GM12878 (cell line): ENCODE data around the gene MED13L. TPM values are rescaled to one million over a fixed set of nuclear protein-coding genes. Genes with fewer than 3 reads are reported as not detected.

ENCODE experiments used
- ATAC-seq: fragments of 200-7000 bp; cut with Tn5 transposase; 3 replicates; pipeline ENCODE4 v1.9.1; 2020; ENCODE audit warnings: mild to moderate bottlenecking, moderate library complexity
- BruUV-seq: library from RNA; stranded (reverse); fragments of 400-500 nt; replicated peaks from 2 replicates; lab custom pipeline; 2021; lab: Mats Ljungman, UMichigan
- CTCF ChIA-PET: fragments of 300-600 bp; sonication (Branson Sonifier 250); formaldehyde crosslinking; extraction: SDS; loops from one replicate; lab custom pipeline; 2021; ENCODE audit warnings: inconsistent platforms; lab: Yijun Ruan, JAX
- POLR2A ChIA-PET: fragments of 350-600 bp; formaldehyde crosslinking; extraction: SDS; loops from one replicate; lab custom pipeline; 2021; ENCODE audit warnings: inconsistent platforms; lab: Charles Lee
- RAD21 ChIA-PET: fragments of 300-600 bp; sonication (Branson Sonifier 250); formaldehyde crosslinking; loops from one replicate; lab custom pipeline; 2023; ENCODE audit warnings: antibody characterized with exemption; ENCODE audit not compliant: unreplicated experiment; lab: Charles Lee
- SMC1A ChIA-PET: fragments of 300-600 bp; sonication (Branson Sonifier 250); formaldehyde crosslinking; loops from one replicate; lab custom pipeline; 2023; ENCODE audit not compliant: unreplicated experiment, uncharacterized antibody; lab: Charles Lee
- DNase-seq: peaks from one replicate; pipeline ENCODE4 v3.0.0-alpha.2; 2011; ENCODE audit warnings: low read depth, low spot score
- FAIRE-seq: peaks from 3 replicates; lab custom pipeline; 2011; peaks lifted over from hg19 to GRCh38; lab: Jason Lieb, UNC
- H2AFZ ChIP-seq: 2 replicates; pipeline ENCODE4 v1.6.0; 2011; ENCODE audit warnings: low read depth, low read length, control low read depth; ENCODE audit not compliant: control insufficient read depth
- H3K27ac ChIP-seq: 2 replicates; pipeline ENCODE4 v1.5.1; 2011; ENCODE audit warnings: control low read depth; ENCODE audit not compliant: control insufficient read depth, insufficient read depth
- H3K27me3 ChIP-seq, 2 experiments: replicated peaks in 1 of 2; 2 replicates each; pipeline versions ENCODE4 v1.6.0 to v1.6.1; 2011; ENCODE audit warnings: low read length in 1 of 2; ENCODE audit not compliant: control insufficient read depth in 2 of 2, insufficient read depth in 2 of 2
- H3K36me3 ChIP-seq, 2 experiments: 2 replicates each; pipeline ENCODE4 v1.5.1; 2011; ENCODE audit warnings: low read length in 1 of 2; ENCODE audit not compliant: control insufficient read depth in 2 of 2, insufficient read depth in 2 of 2
- H3K4me1 ChIP-seq: 2 replicates; pipeline ENCODE4 v1.6.1; 2011; ENCODE audit warnings: mild to moderate bottlenecking, low read length, moderate library complexity, mixed read lengths; ENCODE audit not compliant: control insufficient read depth, insufficient read depth
- H3K4me2 ChIP-seq: 2 replicates; pipeline ENCODE4 v1.6.0; 2011; ENCODE audit warnings: control low read depth; ENCODE audit not compliant: control insufficient read depth, insufficient read depth
- H3K4me3 ChIP-seq: fragments of 200-600 bp; sonication (generic); 2 replicates; pipeline ENCODE4 v1.5.1; 2016
- H3K79me2 ChIP-seq: 2 replicates; pipeline ENCODE4 v1.6.0; 2011; ENCODE audit warnings: low read length; ENCODE audit not compliant: control insufficient read depth, insufficient read depth
- H3K9ac ChIP-seq: 2 replicates; pipeline ENCODE4 v1.8.0; 2011; ENCODE audit warnings: low read length, control low read depth, mixed read lengths; ENCODE audit not compliant: control insufficient read depth, insufficient read depth
- H3K9me3 ChIP-seq: replicated peaks from 3 replicates; pipeline ENCODE4 v1.5.1; 2011; ENCODE audit warnings: mild to moderate bottlenecking, low read length; ENCODE audit not compliant: control insufficient read depth, insufficient read depth
- H4K20me1 ChIP-seq: 2 replicates; pipeline ENCODE4 v1.6.0; 2011; ENCODE audit not compliant: control insufficient read depth, insufficient read depth
- NFXL1 ChIP-seq: fragments of 450-650 bp; IDR thresholded peaks from 2 replicates; pipeline ENCODE4 v1.6.1; 2017; ENCODE audit warnings: antibody characterized with exemption, mild to moderate bottlenecking, borderline replicate concordance
- RBBP5 ChIP-seq: fragments of 200-600 bp; sonication (generic); conservative IDR thresholded peaks from 2 replicates; pipeline ENCODE4 v1.6.1; 2016
- SIX5 ChIP-seq: IDR thresholded peaks from 2 replicates; pipeline ENCODE4 v1.6.1; 2011; ENCODE audit warnings: mild to moderate bottlenecking, low read depth, low read length, moderate library complexity; ENCODE audit not compliant: severe bottlenecking
- WGBS: methylation state at CpG from one replicate; pipeline ENCODE4 v1.1.6; 2016; ENCODE audit warnings: low lambda C conversion rate; ENCODE audit not compliant: insufficient replicate concordance, insufficient coverage; ENCODE audit errors: missing lambda C conversion rate; 5-methylcytosine and 5-hydroxymethylcytosine counted together
- in situ Hi-C: fragments of 300-500 bp; cut with MboI; formaldehyde crosslinking; loops from 9 replicates; pipeline ENCODE4 v1.14.3; 2018; ENCODE audit warnings: mixed read lengths
- intact Hi-C: fragments of 100-400 bp; cut with micrococcal nuclease; formaldehyde crosslinking; loops from one replicate; pipeline ENCODE4 v1.14.2; 2022; ENCODE audit not compliant: unreplicated experiment
- polyA plus RNA-seq, 11 experiments: library from polyadenylated mRNA; depleted of rRNA in 4 of 11; unstranded in 6 of 11; stranded (reverse) in 5 of 11; fragments of >200 nt; fragmentation: Nextera tagmentation in 4 of 11; fragmentation: Illumina TruSeq in 1 of 11; extraction: Ambion mirVana in 4 of 11; extraction: Trizol in 1 of 11; gene quantifications; 1 replicate in 1 of 11; 2 replicates in 10 of 11; pipeline versions ENCODE4 v1.2.1 to v1.2.3, GENCODE V29; 2011 to 2016; ENCODE audit warnings: inconsistent platforms in 2 of 11, missing spikeins in 2 of 11, low read depth in 1 of 11
- total RNA-seq, 4 experiments: library from RNA; depleted of rRNA in 3 of 4; stranded (reverse); fragments of >200 nt in 3 of 4; fragmentation: Illumina TruSeq in 1 of 4; extraction: Trizol in 1 of 4; gene quantifications; 2 replicates each; pipeline versions ENCODE4 v1.2.1 to v1.2.3, GENCODE V29; 2013 to 2021
- TF ChIP-seq, protein P1 (sequence below): fragments of 150-350 bp; IDR thresholded peaks from 2 replicates; pipeline ENCODE4 v1.6.1; 2016; ENCODE audit warnings: low read depth, low read length
- TF ChIP-seq, protein P2 (sequence below): fragments of 450-650 bp; IDR thresholded peaks from 2 replicates; pipeline ENCODE4 v1.6.1; 2017; ENCODE audit warnings: mild to moderate bottlenecking, moderate library complexity

Gene MED13L
- total and polyA plus RNA-seq, 10 of the 15 experiments (the other 5 are each of a cell fraction or from before 2014, with no cell fraction given) = 3.7 to 30.1 (median 9.1) TPM

DNA sequence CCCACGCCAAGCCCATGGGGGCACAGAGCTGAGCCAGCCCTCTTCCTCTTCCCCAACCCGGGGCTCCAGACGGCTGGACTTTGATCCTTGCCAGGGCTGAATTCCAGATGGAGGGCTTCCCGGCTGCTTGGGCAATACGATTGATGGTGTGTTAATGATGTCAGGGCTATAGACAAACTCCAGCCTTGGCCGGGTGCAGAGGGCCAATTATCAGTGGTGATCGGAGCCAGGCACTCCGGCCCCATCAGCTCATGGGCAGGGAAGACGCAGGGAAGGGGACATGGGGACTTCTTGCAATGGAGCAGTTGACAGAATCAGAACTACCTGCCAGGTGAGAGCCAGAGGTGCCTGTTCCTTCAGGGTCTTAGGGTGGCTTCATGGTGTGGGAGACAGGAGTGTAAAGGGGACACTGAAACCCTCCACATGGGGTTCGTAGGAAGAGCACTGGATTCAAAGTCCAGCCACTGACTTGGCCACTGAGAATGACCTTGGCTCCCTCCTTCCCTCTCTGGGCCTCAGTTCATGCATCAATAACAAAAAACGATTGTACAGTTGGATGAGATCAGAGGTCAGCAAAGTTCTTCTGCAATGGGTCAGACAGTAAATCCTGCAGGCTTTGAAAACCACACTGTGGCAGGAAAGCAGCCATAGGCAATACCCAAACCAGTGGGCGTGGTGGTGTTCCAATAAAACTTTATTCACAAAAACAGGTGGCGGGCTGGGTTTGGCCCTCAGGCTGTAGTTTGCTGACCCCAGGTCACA lies 333.7 kb downstream of the MED13L start (continued):
- TF ChIP-seq NFXL1 (no peak), SIX5 (no peak)
- TF ChIP-seq, protein P1, sequence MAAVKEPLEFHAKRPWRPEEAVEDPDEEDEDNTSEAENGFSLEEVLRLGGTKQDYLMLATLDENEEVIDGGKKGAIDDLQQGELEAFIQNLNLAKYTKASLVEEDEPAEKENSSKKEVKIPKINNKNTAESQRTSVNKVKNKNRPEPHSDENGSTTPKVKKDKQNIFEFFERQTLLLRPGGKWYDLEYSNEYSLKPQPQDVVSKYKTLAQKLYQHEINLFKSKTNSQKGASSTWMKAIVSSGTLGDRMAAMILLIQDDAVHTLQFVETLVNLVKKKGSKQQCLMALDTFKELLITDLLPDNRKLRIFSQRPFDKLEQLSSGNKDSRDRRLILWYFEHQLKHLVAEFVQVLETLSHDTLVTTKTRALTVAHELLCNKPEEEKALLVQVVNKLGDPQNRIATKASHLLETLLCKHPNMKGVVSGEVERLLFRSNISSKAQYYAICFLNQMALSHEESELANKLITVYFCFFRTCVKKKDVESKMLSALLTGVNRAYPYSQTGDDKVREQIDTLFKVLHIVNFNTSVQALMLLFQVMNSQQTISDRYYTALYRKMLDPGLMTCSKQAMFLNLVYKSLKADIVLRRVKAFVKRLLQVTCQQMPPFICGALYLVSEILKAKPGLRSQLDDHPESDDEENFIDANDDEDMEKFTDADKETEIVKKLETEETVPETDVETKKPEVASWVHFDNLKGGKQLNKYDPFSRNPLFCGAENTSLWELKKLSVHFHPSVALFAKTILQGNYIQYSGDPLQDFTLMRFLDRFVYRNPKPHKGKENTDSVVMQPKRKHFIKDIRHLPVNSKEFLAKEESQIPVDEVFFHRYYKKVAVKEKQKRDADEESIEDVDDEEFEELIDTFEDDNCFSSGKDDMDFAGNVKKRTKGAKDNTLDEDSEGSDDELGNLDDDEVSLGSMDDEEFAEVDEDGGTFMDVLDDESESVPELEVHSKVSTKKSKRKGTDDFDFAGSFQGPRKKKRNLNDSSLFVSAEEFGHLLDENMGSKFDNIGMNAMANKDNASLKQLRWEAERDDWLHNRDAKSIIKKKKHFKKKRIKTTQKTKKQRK = no peak

DNA sequence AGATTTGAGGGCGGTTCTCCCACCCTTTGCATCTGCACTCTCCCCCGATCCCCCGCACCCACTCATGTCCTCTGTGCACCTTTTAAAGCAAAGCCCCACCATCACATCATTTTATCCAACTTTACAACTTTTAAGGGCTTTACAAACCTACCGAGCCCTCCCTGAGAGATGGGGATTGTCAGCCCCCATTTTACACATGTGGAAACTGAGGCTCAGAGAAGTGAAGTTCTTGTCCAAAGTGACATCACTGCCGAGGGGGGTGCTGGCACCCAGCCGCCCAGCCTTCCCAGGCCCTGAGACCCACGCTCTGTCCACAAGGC lies 334.2 kb downstream of the MED13L start:
- intact Hi-C loops = no loop called here
- Histone ChIP-seq H3K4me1 (no peaks in the 10 kb centered on the region), H3K27me3 (no peaks in the 10 kb centered on the region), H3K9me3 (no peaks in the 10 kb centered on the region), H2AFZ (no peak overlapping the region), H3K79me2 (no peaks in the 10 kb centered on the region), H4K20me1 (no peaks in the 10 kb centered on the region; the same call in 1 of the 2 replicates), H3K27ac (no peak overlapping the region), H3K9ac (no peak overlapping the region), H3K36me3 (no peaks in the 10 kb centered on the region), H3K4me2 (no peak overlapping the region), H3K4me3 (no peak overlapping the region)
- FAIRE-seq (no peak), ATAC-seq (no peak), DNase-seq (no peak)
- ChIA-PET POLR2A (no interaction called here), CTCF (no interaction called here), RAD21 (no interaction called here), SMC1A (no interaction called here)
- BruUV-seq = no TSS peak
- TF ChIP-seq, protein P2, sequence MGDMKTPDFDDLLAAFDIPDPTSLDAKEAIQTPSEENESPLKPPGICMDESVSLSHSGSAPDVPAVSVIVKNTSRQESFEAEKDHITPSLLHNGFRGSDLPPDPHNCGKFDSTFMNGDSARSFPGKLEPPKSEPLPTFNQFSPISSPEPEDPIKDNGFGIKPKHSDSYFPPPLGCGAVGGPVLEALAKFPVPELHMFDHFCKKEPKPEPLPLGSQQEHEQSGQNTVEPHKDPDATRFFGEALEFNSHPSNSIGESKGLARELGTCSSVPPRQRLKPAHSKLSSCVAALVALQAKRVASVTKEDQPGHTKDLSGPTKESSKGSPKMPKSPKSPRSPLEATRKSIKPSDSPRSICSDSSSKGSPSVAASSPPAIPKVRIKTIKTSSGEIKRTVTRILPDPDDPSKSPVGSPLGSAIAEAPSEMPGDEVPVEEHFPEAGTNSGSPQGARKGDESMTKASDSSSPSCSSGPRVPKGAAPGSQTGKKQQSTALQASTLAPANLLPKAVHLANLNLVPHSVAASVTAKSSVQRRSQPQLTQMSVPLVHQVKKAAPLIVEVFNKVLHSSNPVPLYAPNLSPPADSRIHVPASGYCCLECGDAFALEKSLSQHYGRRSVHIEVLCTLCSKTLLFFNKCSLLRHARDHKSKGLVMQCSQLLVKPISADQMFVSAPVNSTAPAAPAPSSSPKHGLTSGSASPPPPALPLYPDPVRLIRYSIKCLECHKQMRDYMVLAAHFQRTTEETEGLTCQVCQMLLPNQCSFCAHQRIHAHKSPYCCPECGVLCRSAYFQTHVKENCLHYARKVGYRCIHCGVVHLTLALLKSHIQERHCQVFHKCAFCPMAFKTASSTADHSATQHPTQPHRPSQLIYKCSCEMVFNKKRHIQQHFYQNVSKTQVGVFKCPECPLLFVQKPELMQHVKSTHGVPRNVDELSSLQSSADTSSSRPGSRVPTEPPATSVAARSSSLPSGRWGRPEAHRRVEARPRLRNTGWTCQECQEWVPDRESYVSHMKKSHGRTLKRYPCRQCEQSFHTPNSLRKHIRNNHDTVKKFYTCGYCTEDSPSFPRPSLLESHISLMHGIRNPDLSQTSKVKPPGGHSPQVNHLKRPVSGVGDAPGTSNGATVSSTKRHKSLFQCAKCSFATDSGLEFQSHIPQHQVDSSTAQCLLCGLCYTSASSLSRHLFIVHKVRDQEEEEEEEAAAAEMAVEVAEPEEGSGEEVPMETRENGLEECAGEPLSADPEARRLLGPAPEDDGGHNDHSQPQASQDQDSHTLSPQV = no peak
- no peak for TF ChIP-seq RBBP5
- in situ Hi-C loops = no loop called here
- 51% methylated on average over 7 of the region's 7 CpGs for WGBS
